Eye (tissue), 1 donor: Measurements from ENCODE around the gene KMT2D.

Experiments
- DNase-seq: peaks from one replicate; pipeline ENCODE4 v3.0.0-alpha.2; 2015

KMT2D gene

GRCh38 chr12:49015196-49015595, 45.4 kb downstream of the KMT2D start:
- no peak for DNase-seq

DNA sequence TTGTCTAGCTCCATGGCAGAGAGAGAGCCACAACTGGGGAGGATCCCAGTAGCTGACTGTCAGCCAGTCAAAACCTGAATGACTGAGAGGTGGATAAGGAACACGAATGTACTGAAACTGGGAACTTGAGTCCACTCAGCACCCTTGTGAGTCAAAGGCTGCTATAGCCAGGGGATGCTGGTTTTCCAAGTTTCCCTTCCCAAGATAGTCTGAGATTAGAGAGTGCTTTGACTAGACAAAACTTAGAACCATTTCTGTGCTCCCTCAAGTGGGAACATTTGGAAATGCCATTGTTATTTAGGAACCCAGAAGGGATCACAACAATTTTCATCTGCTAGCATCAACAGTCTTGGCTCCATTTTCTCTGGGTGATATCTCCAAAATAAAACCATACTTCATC, 46.0 kb downstream of the KMT2D start:
- no peak for DNase-seq

DNA sequence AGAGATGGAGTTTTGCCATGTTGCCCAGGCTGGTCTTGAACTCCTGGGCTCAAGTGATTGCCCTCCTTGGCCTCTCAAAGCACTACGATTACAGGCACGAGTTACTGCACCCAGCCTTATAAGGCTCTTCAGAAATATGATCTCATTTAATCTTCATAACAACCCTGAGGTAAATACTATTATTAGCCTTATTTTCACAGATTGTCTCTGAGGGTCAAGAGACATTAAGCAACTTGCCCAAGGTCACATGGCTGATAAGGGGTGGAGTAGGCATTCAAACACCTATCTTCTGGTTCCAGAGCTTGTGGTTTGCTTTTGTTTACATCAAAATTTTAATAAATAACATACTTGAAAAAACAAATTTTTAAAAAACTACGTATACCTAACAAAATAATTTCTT, 47.2 kb downstream of the KMT2D start:
- no peak for DNase-seq

DNA sequence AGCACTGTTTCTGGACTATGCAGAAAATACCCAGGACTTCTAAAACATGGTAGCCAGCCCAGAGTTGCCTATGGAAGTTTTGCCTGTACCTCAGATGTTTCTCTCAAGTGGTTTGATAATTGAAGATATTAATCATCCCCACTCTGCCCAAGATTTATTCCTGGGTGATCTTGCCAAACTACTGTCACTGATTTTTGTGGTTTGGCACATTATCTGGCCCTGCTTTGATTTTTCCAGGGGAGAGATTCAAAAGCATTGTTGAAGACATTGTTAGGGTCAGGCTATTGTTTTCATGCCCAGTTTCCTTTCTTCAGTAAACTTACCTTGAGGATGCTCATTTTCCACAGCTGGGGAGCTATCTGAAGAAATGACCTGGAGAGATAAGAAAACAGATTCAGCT, 47.9 kb downstream of the KMT2D start:
- DNase-seq = no peak
